IPS-18a (cell line): ENCODE measurements around the gene DOCK4.

Source experiments
- H3K27ac ChIP-seq: one replicate; pipeline ENCODE4 v1.5.1; 2013; ENCODE audit warnings: low read length
- H3K27me3 ChIP-seq: one replicate; pipeline ENCODE4 v1.6.1; 2013; ENCODE audit warnings: mild to moderate bottlenecking, low read length; ENCODE audit not compliant: control insufficient read depth, insufficient read depth
- H3K36me3 ChIP-seq: one replicate; pipeline ENCODE4 v1.6.1; 2013; ENCODE audit warnings: low read depth, low read length; ENCODE audit not compliant: control insufficient read depth
- H3K4me1 ChIP-seq: one replicate; pipeline ENCODE4 v1.6.1; 2013; ENCODE audit warnings: low read depth, low read length; ENCODE audit not compliant: control insufficient read depth
- H3K4me3 ChIP-seq: one replicate; pipeline ENCODE4 v1.5.1; 2013; ENCODE audit warnings: low read length
- H3K9ac ChIP-seq: one replicate; pipeline ENCODE4 v1.6.1; 2013; ENCODE audit warnings: mild to moderate bottlenecking, low read length, moderate library complexity
- H3K9me3 ChIP-seq: one replicate; pipeline ENCODE4 v1.6.1; 2013; ENCODE audit warnings: low read depth, low read length; ENCODE audit not compliant: control insufficient read depth

DOCK4 gene

GRCh38 chr7:112092306-112092705 is 113.9 kb downstream of the DOCK4 start:
- no peaks in the 10 kb centered on the region for H3K9me3 ChIP-seq
- no peak overlapping the region for H3K4me3 ChIP-seq
- no peak overlapping the region for H3K27ac ChIP-seq
- H3K4me1 ChIP-seq: peaks cover 17% of the 10 kb centered on the region
- no peaks in the 10 kb centered on the region for H3K36me3 ChIP-seq
- no peaks in the 10 kb centered on the region for H3K27me3 ChIP-seq
- H3K9ac ChIP-seq: no peak overlapping the region

DNA sequence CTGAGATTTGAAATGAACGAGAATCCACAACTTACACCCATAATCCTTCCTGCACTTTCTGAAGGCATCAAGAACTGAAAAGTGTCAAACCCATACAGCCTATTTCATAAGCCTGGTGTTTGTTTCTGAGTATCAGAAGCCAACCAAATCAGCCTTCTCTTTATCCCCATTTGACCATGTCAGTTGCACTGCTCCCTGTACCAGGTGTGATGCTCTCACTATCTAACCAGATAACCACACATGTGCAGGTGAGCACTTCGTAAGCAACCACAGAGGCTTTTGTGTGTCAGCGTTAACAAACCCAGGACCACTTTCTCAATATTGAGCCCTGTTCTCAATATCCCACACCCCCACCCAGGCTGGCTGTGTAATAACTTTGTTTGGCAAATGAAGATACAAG is 114.4 kb downstream of the DOCK4 start:
- Histone ChIP-seq H3K27ac (no peak overlapping the region), H3K27me3 (no peaks in the 10 kb centered on the region), H3K36me3 (no peaks in the 10 kb centered on the region), H3K9ac (no peak overlapping the region), H3K4me3 (no peak overlapping the region), H3K9me3 (no peaks in the 10 kb centered on the region), H3K4me1 (peaks cover 17% of the 10 kb centered on the region)

GRCh38 chr7:112089551-112089950 is 116.6 kb downstream of the DOCK4 start:
- Histone ChIP-seq H3K9me3 (no peaks in the 10 kb centered on the region), H3K4me1 (peaks cover 18% of the 10 kb centered on the region), H3K27me3 (no peaks in the 10 kb centered on the region), H3K9ac (no peak overlapping the region), H3K27ac (no peak overlapping the region), H3K4me3 (no peak overlapping the region), H3K36me3 (no peaks in the 10 kb centered on the region)

DNA sequence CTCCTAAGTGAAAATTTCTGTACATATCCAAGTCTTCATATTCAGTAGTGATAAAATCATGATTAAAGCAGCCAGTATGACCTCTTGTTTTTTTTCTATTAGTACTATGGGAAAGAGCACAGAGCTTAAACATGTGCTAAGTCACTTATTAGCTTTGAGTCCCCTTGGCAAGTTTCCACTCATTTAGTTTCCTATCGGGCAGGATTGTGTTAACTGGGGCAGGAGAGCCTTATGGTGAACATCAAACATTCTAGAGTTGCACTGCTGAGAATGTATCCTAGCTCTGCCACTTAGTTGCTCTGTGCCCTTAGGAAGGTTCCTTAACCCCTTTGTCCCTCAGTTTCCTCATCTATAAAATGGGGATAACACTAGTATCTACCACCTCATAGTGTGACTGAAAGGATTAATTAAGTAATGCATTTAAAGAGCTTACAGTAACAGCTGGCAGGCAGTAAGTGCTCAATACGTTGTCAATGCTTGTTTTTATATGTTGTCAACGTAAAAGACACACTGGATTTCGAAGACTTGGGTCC is 117.6 kb downstream of the DOCK4 start:
- Histone ChIP-seq H3K9ac (no peak overlapping the region), H3K4me3 (no peak overlapping the region), H3K27ac (no peak overlapping the region), H3K9me3 (no peaks in the 10 kb centered on the region), H3K36me3 (no peaks in the 10 kb centered on the region), H3K27me3 (no peaks in the 10 kb centered on the region), H3K4me1 (peaks cover 20% of the 10 kb centered on the region)

DNA sequence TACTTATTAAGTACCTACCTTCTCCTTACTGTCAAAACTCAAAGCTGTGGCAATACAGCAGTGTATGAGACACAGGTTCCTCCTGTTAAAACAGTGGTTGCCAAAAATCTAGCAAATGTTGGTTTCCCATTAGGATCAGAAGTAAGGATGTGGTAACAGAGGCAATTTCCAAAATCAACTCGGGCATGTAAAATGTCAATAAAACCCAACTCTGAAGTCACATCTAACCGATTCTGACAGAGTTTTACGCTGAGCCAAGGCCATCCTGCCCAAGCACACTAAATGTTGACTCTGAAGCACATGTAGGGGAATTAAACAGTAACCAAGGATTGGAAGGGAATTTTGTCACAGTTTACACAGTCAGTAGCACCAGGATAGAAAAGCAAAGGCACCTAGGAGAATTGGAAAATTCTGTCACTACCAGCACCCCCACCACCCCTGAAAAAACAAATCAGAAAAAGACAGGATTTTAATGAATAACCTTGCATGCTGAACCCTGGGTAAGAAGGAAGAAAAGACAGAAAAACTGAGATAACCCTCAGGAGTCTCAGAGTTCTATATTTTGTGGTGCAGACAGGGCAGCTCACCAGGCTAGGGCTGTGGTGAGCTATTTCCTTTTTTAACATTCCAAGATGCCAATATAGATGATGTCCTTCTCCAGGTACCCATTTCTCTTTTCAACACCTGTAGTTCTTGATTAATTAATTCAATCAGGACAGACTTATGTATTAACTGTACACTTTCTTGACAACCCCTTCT is 119.5 kb downstream of the DOCK4 start:
- no peaks in the 10 kb centered on the region for H3K36me3 ChIP-seq
- no peak overlapping the region for H3K4me3 ChIP-seq
- H3K9me3 ChIP-seq: no peaks in the 10 kb centered on the region
- H3K27me3 ChIP-seq: no peaks in the 10 kb centered on the region
- H3K9ac ChIP-seq: no peak overlapping the region
- no peak overlapping the region for H3K27ac ChIP-seq
- H3K4me1 ChIP-seq: peaks cover 11% of the 10 kb centered on the region

DNA sequence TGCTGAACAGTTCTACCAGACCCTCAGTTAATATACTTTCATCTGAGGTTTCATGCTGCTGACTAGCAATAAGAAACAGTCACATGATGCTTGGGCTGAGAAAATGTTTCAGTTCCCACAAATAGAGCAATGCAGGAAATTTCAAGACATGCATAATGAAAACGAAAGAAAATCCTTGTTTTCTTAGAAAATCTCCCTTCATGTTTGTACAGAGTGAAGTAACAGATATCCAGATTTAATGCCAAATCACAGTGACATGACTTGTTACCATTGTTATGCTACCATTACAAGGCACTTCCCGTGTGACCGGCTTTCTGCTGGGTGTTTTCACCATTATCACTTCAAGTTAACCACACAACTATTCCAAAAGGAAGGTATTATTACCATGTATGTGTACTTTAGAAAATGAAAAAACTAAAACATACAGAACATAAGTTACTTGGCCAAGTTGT is 121.7 kb downstream of the DOCK4 start:
- Histone ChIP-seq H3K4me1 (peaks cover 11% of the 10 kb centered on the region), H3K9ac (no peak overlapping the region), H3K27ac (no peak overlapping the region)

GRCh38 chr7:112083776-112084355 is 122.3 kb downstream of the DOCK4 start:
- no peak overlapping the region for H3K9ac ChIP-seq
- no peak overlapping the region for H3K27ac ChIP-seq
- no peak overlapping the region for H3K4me3 ChIP-seq
- no peaks in the 10 kb centered on the region for H3K9me3 ChIP-seq
- H3K36me3 ChIP-seq: no peaks in the 10 kb centered on the region
- H3K4me1 ChIP-seq: peaks cover 11% of the 10 kb centered on the region
- no peaks in the 10 kb centered on the region for H3K27me3 ChIP-seq

More for the DNA sequence above, 121.7 kb downstream of the DOCK4 start:
- Histone ChIP-seq H3K9me3 (no peaks in the 10 kb centered on the region), H3K27me3 (no peaks in the 10 kb centered on the region), H3K36me3 (no peaks in the 10 kb centered on the region), H3K4me3 (no peak overlapping the region)

GRCh38 chr7:112082306-112082705 is 123.9 kb downstream of the DOCK4 start:
- Histone ChIP-seq H3K9me3 (no peaks in the 10 kb centered on the region), H3K27ac (no peak overlapping the region), H3K27me3 (no peaks in the 10 kb centered on the region), H3K9ac (no peak overlapping the region), H3K4me3 (no peak overlapping the region), H3K4me1 (peaks cover 11% of the 10 kb centered on the region), H3K36me3 (no peaks in the 10 kb centered on the region)

DNA sequence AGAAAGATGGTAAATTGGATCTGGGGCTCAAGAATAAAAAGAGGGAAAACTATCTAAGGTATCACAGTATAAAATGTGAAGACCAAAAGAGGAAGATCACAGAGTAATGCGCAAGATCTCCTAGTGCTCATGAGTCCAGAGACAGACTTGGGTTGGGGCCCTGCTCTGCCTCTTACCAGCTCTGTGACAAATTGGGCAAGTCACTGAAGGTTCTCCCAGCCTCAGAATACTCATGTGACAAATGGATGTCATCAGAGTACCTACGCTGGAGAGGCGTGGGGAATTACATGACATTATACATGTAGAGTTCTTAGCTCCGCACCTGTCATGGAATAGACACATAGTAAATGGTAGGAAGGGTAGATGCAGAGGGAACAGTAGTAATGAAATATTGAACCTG is 124.4 kb downstream of the DOCK4 start:
- no peak overlapping the region for H3K27ac ChIP-seq

GRCh38 chr7:112080978-112081377 is 125.2 kb downstream of the DOCK4 start:
- Histone ChIP-seq H3K27me3 (no peaks in the 10 kb centered on the region), H3K9me3 (no peaks in the 10 kb centered on the region), H3K4me1 (peaks cover 11% of the 10 kb centered on the region), H3K36me3 (no peaks in the 10 kb centered on the region), H3K27ac (no peak overlapping the region), H3K4me3 (no peak overlapping the region), H3K9ac (no peak overlapping the region)

More for the DNA sequence above, 124.4 kb downstream of the DOCK4 start:
- H3K4me3 ChIP-seq: no peak overlapping the region
- no peaks in the 10 kb centered on the region for H3K27me3 ChIP-seq
- no peaks in the 10 kb centered on the region for H3K36me3 ChIP-seq
- H3K9ac ChIP-seq: no peak overlapping the region
- peaks cover 11% of the 10 kb centered on the region for H3K4me1 ChIP-seq
- no peaks in the 10 kb centered on the region for H3K9me3 ChIP-seq

- Histone ChIP-seq H3K27ac (no peak overlapping the region), H3K4me3 (no peak overlapping the region), H3K36me3 (no peaks in the 10 kb centered on the region), H3K9me3 (no peaks in the 10 kb centered on the region), H3K27me3 (no peaks in the 10 kb centered on the region), H3K4me1 (peaks cover 11% of the 10 kb centered on the region), H3K9ac (no peak overlapping the region)
These were observed 125.8 kb downstream of the DOCK4 start for GRCh38 chr7:112080441-112080840.

GRCh38 chr7:112079673-112080072 is 126.5 kb downstream of the DOCK4 start:
- Histone ChIP-seq H3K27me3 (no peaks in the 10 kb centered on the region), H3K4me1 (peaks cover 11% of the 10 kb centered on the region), H3K36me3 (no peaks in the 10 kb centered on the region), H3K9me3 (no peaks in the 10 kb centered on the region), H3K27ac (no peak overlapping the region), H3K9ac (no peak overlapping the region), H3K4me3 (no peak overlapping the region)
